T1000 (cell line): ENCODE data around the gene TUBA4A.

Experiments
- DNase-seq: peaks from one replicate; lab custom pipeline; 2025; ENCODE audit warnings: mixed read lengths; lab: John Stamatoyannopoulos, UW

The TUBA4A gene

DNA sequence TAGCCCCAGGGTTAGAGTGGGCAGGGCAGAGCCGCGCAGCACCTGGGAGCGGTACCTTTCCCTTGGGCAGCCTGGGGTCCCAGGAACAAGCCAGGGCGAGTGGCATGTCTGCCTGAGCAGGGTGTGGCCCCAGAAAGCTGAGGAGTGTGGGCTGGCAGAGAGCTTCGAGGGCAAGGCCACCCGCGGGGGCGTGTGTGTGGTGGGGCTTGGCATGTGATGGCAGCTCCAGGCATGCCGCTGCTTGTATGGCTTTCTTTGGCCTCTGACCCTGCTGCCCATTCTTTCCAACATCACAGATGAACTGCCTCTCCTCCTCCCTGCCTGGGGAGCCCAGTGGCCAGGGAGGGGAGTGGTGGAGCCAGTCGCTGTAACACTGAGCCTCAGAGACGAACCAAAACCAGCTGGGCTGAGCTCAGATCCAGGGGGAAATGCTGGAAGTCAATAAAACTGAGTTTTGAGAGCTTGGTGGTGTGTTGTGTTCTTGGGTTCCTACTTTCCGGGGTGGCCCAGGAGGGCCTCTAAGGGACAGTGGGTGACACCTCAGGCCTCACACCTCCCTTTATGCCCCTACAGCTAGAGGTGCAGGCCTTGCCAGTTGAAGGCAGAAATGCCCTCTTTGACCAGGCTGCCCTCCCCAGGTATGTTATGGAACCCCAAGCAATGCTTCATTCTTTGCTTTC is 32.9 kb upstream of the TUBA4A start:
- DNase-seq: no peak

DNA sequence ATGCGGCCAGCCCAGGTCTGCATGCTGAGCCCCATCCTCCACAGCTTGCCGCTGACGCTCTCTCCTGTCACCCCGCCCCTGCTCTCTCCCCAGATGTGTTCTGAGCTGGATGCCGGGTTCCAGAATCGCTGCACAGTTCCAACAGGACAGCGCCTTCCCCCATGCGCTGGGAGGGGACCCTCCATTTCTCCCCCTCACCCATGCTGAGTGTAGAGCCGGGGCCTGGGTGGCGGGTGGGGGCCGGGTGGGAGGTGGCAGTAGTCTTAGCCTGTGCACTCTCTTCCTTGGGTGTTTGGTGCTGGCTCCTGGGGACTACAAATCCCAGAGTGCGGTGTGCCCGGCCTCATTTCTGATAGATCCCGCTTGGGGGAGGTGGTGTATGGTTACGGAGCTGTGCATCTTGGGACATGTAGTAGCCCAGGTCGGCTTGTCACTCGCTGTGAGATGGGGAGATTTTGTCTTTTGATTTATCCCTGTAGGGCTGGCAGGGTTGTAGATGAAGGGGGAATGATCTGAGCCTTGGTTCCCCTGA is 32.2 kb upstream of the TUBA4A start:
- no peak for DNase-seq

DNA sequence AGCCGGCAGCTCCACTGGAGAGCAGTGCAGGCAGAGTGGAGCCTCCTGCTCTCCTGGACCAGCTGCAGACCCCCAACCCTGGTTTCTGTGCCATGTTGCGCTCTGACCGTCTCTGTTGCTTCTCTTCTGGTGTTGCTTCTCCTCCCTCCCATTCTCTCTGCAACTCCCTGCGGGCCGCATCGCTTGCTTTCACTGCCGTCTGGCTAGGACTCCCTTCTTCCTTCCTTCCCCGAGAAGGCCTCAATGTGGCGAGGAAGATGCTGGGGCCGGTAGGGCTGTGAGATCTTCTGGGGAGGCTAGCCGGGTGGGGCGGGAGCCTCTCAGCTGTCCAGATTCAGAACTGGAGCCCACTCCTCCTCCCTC is 31.6 kb upstream of the TUBA4A start:
- no peak for DNase-seq

DNA sequence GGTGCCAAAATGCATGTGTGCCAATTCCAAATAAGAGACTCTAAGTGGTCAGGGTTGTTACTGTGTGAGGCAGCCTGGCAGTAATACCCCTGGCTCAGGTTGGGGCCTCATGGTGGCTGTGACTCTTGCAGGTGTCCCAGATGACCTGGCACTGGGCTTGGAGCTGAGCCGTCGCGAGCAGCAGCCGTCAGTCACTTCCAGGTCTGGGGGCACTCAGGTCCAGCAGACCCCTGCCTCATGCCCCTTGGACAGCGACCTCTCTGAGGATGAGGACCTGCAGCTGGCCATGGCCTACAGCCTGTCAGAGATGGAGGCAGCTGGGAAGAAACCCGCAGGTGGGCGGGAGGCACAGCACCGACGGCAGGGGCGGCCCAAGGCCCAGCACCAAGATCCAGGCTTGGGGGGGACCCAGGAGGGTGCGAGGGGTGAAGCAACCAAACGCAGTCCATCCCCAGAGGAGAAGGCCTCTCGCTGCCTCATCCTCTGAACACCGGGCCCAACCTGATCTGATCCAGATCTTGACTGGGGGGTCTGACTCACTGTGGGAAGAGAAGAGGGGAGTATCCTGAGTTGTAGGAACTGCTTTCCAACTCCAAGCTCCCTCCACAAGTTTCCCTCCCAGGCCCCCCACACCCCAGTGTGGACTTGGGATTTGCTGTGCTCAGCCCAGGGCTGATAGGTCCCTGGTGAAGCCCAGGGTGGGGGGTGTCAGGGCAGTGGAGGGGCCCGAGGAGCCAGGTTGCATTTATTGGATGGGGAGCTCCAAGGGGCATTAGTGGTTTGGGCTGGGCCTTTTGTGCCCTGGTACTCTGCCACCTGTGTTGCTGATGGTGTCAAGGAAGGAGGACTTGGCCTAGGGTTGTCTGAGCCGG is 31.0 kb upstream of the TUBA4A start:
- no peak for DNase-seq

DNA sequence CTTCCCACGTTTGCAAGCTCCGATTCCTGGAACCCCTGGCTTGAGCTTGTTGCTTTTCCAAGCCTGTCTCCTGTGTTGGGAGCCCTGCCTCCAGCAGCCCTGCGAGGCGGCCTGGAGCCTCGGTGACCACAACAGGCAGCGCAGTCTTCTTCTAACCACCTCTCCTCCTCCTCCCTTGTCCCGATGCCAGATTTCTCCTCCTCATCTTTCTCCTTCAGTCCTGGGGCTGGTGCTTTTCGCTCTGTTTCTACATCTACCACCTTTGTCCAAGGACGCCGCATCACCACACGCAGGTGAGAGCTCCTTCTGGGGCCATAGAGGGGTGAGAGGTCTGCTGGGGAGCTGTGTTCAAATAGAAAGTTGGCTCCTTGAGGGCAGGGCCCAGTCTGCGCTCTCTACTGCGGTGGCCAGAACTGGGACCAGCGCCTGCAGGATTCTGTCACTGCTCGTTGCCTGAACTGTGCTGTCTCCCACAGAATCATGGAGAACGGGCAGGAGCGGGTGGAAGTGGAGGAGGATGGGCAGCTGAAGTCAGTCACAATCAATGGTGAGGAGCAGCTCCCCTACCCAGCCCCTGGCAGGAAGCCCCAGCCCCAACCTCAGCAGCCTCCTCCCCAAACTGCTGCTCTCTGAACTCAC is 29.3 kb upstream of the TUBA4A start:
- no peak for DNase-seq

DNA sequence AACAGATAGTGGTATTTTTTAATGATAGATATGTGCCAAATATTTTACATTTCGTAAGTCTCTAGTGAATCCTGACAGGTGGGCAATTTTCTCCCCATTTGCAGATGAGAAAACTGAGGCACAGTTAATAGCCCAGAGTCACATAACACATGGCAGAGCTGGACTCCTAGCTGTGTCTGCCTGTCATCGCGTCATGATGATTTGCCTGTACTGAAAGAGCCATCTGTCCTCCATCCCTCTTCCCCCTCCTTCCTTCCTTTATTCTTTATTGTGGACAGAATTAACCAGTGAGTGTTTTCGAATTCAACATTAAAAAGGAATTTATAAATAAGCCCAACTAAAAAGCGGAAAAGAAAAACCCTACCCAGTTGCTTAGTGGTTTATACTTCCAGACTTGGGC is 28.7 kb upstream of the TUBA4A start:
- no peak for DNase-seq

DNA sequence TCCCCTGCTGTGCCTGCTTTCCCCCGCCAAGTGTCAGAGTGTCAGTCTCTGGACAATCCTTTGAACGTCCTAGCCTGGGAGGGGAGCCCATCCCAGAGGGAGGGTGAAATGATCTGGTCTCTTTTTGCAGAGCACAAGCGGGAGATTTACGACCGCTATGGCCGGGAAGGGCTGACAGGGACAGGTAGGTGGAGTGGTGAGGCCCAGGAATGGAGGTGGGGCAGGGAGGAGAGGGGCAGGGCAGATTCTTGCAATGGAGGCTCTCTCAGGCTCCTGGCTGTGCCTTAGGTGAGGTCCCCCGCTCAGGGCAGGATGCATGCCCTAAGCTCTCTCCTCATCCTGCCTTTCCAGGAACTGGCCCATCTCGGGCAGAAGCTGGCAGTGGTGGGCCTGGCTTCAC is 27.9 kb upstream of the TUBA4A start:
- no peak for DNase-seq

DNA sequence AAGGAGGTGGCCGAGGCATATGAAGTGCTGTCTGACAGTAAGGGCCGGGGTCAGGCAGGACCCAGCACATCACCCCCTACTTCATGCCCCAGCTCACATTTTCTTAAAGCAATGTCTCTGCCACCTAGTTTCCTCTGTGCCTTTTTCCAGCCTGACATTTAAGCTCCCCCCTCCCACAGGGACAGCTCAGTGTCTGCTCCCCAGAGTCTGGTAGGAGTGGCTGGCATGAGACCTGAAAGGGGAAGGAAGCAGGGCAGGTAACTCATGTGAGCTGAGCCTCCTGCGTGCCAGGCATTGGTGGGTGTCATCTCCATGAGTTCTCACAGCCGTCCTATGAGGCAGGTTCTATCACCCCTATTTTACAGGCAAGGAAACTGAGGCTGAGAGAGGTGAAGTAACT is 26.9 kb upstream of the TUBA4A start:
- no peak for DNase-seq

DNA sequence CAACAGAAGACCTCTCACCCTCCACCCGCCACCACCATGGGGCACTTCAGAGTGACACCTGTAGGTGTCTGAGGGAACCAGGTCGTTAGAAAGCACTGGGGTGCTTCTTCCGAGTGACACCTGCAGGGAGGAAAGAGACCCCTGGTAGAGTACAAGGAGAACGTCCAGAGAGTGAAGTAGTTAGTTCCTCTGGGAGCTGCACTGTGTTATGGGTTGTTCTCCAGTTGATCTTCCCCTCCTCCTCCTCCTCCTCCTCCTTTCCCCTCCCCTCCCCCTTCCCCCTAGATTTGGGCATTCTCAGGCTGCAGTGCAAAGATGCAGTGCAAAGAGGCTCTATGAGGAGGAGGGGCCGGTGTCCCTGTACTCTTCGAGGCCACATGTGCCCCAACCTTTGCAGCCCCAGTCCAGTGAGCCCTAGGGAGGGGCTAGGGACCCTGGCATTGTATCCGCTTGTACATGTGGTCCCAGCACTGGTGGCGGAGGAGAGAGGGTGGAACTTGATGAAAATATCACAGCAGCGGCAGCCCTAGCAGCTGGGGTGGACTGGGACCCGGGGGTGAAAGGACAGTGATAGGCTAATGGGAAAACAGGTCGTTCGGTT is 26.3 kb upstream of the TUBA4A start:
- no peak for DNase-seq

DNA sequence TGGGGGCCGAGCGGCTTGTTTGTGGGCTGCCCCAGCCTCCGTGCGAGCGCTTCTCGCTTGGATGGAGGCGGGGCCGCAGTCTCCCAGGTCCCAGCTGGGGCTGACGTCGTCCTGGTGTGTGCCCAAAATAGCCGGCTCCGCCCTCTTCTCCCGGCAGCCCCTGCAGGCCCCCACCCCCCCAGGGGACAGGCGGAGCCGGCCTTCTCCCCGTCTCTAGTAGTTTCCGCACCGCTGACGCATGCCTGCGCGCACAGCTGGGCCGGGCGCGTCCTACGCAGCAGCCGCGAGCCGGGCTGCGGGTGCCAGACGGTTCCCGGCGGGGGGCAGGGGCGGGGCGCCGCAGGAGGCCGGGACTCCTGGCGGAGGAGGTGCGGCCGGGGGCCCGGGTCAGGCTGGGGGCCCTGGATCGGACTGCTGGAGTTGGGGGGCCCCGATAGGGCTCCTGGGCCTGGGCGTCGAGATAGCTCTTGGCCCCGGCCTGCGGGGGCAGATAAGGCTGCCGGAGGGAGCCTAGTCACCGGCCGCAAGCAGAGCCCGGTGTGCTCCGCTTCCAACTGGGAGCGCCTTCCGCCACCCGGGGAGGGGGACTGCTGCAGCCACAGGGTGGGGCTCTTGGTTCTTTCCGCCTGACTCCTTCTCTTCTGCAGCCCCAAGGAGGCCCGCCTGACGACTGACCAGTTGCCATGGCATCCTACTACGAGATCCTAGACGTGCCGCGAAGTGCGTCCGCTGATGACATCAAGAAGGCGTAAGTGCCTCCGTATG is 25.6 kb upstream of the TUBA4A start, which contains the start of gene DNAJB2:
TSS of gene DNAJB2 (plus strand) at position 216 of the 765 bp plus-strand sequence. CDS start at position 684, 468 bp downstream.
- peak; percentile 98 for DNase-seq

DNA sequence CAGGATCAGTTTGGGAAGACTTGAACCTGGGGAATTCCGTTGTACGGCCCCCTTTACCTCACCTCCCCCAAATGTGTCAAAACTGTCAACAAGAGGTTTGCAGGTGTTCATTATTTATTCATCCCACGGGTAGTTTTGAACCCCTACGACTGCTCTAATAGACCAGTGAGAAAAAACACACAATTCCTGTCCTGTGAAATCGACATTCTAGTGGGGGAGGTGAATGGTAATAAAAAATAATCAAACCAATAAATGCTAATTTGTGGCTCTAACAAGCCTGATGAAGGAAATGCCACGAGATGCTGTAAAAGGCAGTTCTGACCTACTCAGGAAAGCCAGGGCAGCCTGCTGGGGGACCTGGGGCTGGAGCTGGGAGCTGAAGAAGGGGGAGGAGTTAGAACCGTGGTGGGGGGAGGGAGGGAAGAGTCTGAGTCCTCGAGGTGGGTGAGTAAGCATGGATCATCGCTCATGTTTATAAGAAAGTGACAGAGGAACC is 25.0 kb upstream of the TUBA4A start:
- DNase-seq: no peak

DNA sequence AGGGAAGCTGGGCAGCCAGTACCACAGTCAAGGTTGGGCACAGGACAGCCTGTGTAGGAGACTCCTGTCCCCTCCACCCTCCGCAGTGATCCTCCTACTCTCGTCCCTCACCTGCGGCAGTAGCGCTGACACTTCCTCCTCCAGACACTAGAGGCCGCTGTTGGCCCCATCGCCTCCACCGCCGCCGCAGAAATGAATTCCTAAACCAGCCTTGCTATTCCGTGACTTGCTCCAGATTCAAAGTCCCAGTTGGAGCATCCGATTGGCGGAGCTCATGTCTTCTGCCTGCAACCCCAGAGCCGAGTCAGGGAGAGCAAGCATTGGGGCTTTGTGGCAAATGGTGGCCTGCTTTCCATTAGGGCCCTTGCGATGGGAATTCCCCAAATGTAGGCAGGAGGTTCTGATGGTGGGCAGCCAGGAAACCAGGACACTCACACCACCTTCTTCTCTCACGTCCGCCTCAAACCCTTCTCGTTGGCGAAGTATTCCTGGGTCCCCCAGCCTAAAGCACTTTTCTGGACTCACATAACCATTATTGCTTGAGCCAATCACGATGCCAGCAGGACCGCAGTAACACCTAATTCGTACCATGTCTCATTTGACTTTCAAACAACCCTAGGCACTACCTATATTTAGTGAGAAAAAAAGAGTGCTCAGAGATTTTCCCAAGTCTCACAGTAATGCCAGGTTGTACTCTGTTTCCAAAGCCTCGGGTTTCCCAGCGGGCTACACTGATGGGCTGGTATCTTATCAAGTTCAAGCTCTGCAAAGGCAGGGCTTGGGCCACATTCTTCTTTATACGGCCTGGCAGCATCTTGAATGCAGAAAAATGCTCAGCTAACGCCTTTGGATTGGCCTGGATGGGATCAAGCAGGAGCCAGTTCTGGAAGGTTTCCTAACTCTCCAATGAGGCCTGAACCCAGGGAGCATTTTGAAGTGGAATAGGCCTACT is 24.3 kb upstream of the TUBA4A start:
- peak; percentile 43 for DNase-seq

DNA sequence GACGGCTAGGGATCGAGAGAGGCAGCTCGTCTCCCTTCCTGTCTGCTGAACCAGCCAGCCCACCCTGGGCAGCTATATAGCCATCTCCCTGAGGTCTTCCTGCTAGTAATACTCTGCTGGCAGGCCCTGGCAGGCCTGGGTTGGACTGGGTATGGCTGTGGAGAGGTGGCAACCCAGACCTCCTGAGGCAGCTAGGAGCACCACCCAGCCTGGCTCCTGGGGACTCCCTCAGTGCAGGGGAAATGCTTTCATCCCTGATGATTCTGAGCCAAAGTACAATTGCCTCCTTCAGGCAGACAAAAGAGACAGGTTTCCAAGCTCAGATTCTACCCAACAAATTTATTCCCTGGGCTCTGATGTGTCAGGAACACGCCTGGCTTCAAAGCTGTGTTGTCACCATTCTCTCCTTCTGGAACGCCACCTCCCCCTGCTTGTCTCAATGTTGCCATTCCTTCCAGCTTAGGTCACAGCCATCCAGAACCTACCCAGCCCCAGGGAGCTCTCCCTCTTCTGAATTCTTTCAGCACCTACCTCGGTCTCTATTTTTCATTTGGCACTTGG is 20.7 kb upstream of the TUBA4A start:
- peak; percentile 44 for DNase-seq

DNA sequence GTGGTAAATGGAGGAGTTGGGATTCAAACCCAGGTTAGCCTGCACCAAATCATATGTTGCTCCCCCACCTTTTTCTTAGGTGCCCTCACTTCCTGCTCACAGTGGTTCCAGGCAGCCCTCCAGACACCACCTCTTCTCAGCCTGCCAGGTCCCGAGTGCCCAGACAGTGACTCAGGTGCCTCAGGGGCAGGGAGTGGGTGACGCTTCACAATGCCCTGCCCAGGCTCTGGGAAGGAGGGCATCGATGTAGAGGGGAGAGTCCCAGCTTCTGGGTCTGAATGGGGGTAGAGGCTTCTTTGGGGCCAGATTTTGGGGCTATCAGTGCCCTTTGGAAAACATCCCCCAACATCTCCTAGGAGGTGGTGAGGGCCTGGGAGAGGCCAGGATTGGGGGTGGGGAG is 20.2 kb upstream of the TUBA4A start:
- DNase-seq: peak; percentile 44

DNA sequence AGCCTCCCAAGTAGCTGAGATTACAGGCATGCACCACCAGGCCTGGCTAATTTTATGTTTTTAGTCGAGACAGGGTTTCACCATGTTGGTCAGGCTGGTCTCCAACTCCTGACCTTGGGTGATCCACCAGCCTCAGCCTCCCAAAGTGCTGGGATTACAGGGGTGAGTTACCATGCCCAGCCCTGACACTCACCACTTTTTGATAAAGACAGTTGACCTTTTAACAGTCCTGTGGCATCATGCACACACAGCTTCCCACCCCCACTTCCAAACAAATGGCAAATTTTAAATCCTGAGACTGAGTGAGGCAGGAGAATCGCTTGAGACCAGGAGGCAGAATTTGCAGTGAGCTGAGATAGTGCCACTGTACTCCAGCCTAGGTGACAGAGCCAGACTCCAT is 19.3 kb upstream of the TUBA4A start:
- DNase-seq: no peak

DNA sequence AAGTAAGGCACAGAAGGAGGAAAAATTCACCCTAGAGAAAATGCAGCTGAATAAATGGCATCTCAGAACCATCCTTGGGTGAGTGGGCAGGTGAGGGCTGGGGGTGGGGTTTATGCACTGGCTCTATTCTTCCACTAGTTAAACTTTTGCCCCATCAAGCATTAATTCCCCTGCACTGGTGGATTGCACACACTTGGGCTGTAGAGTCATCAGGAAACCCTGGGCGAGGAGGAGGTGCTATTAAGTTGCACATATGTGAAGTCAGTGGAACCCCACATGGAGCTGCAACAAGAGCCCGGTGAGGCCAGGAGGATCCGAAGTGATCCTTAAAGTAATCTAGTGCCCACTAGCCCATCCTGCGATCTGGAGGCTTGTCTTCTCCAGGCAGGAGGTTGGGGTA is 18.6 kb upstream of the TUBA4A start:
- no peak for DNase-seq

DNA sequence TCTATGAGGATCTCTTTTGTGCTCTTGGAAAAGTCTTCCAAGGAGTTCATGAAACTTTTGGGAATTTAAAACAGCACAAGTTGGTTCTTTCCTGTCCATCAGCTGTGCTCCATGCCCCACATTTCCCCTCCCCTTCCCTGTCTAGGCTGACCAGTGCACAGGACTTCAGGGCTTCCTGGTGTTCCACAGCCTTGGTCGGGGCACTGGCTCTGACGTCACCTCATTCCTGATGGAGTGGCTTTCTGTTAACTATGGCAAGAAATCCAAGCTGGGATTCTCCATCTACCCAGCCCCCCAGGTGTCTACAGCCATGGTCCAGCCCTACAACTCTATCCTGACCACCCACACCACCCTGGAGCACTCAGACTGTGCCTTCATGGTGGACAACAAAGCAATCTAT is 17.3 kb upstream of the TUBA4A start:
- no peak for DNase-seq

DNA sequence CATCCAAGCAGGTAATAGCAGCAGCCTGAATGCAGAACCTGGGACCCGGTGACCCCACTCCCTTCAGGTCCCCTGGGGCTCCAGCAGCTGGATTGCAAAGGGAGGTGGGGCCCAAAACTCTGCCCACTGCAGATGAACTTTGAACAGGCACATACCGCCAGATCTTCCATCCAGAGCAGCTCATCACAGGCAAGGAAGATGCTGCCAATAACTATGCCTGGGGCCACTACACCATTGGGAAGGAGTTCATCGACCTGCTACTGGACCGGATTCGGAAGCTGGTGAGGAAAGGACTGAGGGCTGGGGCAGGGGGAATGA is 16.3 kb upstream of the TUBA4A start:
- DNase-seq: no peak

DNA sequence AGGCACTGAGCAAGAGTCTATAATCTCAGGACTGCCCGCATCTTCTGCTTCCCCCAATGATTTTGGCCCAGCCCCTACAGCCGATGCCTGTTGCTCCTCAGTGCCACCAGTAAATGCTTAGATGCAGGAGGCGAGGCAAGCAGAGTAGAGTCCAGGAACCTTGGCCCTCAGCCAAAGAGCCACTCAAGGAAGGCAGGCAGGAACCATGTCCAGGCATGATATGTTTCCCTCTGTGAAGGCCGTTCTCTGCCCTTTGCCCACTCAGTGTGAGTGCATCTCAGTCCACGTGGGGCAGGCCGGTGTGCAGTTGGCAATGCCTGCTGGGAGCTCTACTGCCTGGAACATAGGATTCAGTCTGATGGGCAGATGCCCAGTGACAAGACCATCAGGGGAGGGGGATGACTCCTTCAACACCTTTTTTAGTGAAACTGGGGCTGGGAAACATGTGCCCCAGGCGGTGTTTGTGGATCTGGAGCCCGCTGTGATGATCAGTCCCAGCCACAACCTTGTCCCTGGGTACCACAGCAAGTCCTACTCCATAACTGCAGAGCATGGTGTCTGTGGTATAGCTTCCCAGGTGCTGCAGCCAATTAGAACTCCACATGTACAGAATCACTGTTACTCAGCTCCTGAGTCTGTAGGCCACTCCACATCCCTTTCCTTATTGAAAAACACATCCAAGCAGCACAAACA is 15.8 kb upstream of the TUBA4A start:
- no peak for DNase-seq
